Neural cell (in vitro differentiated cells): ENCODE results near the gene MYLK. TPM values are rescaled to one million over a fixed set of nuclear protein-coding genes. Genes with fewer than 3 reads are reported as not detected.

ENCODE experiments used
- H2AFZ ChIP-seq: fragments of 200-600, 300-800 bp; sonication (generic), shearing (Covaris generic); 2 replicates; pipeline ENCODE4 v1.6.0; 2014; ENCODE audit warnings: low read depth, mild to moderate bottlenecking, antibody characterized with exemption, low read length, moderate library complexity
- H3F3A ChIP-seq: fragments of 200-600 bp; shearing (Covaris generic); 2 replicates; pipeline ENCODE4 v1.6.1; 2016; ENCODE audit warnings: mild to moderate bottlenecking, moderate library complexity, mixed read lengths, antibody characterized with exemption, low read length; ENCODE audit not compliant: insufficient read depth, poor library complexity, severe bottlenecking
- H3K27ac ChIP-seq: fragments of 200-600, 300-800 bp; sonication (generic), shearing (Covaris generic); 2 replicates; pipeline ENCODE4 v1.5.1; 2014; ENCODE audit warnings: mild to moderate bottlenecking, low read length, moderate library complexity
- H3K27me3 ChIP-seq: fragments of 300-800, 200-600 bp; sonication (generic), shearing (Covaris generic); 2 replicates; pipeline ENCODE4 v1.6.0; 2014; ENCODE audit warnings: mild to moderate bottlenecking, low read depth, low read length, moderate library complexity; ENCODE audit not compliant: insufficient read depth
- H3K36me3 ChIP-seq: fragments of 300-800, 200-600 bp; sonication (generic), shearing (Covaris generic); 2 replicates; pipeline ENCODE4 v1.5.1; 2014; ENCODE audit warnings: mild to moderate bottlenecking, antibody characterized with exemption, low read length, moderate library complexity; ENCODE audit not compliant: insufficient read depth
- H3K4me2 ChIP-seq: fragments of 300-800, 200-600 bp; sonication (generic), shearing (Covaris generic); 2 replicates; pipeline ENCODE4 v1.6.0; 2014; ENCODE audit warnings: mild to moderate bottlenecking, low read length
- H3K4me3 ChIP-seq: fragments of 300-800, 200-600 bp; sonication (generic), shearing (Covaris generic); 2 replicates; pipeline ENCODE4 v1.5.1; 2014; ENCODE audit warnings: mild to moderate bottlenecking, low read length, moderate library complexity
- H3K79me2 ChIP-seq: fragments of 200-600 bp; shearing (Covaris generic); replicated peaks from 2 replicates; pipeline ENCODE4 v1.6.0; 2014; ENCODE audit warnings: mild to moderate bottlenecking, low read length, moderate library complexity; ENCODE audit not compliant: insufficient read depth
- H3K9ac ChIP-seq: fragments of 300-800, 200-600 bp; sonication (generic), shearing (Covaris generic); 2 replicates; pipeline ENCODE4 v1.6.1; 2016; ENCODE audit warnings: mild to moderate bottlenecking, low read length, mixed read lengths
- H3K9me2 ChIP-seq: fragments of 200-600 bp; shearing (Covaris generic); 2 replicates; pipeline ENCODE4 v1.6.1; 2016; ENCODE audit warnings: mild to moderate bottlenecking, low read length, mixed read lengths; ENCODE audit not compliant: insufficient read depth
- H3K9me3 ChIP-seq: fragments of 200-600, 300-800 bp; sonication (generic), shearing (Covaris generic); 2 replicates; pipeline ENCODE4 v1.6.1; 2016; ENCODE audit warnings: mild to moderate bottlenecking, mixed run types, low read length, moderate library complexity, mixed read lengths
- H4K20me1 ChIP-seq: fragments of 200-600 bp; shearing (Covaris generic); 2 replicates; pipeline ENCODE4 v1.6.1; 2016; ENCODE audit warnings: mild to moderate bottlenecking, mixed run types; ENCODE audit not compliant: insufficient read depth
- EP300 ChIP-seq: fragments of 450-650 bp; conservative IDR thresholded peaks from 2 replicates; pipeline ENCODE4 v1.6.1; 2014; ENCODE audit warnings: antibody characterized with exemption, mild to moderate bottlenecking, moderate library complexity; ENCODE audit not compliant: poor library complexity, severe bottlenecking
- EZH2 ChIP-seq: fragments of 200-600, 300-800 bp; shearing (Covaris generic), sonication (generic); IDR thresholded peaks from 2 replicates; pipeline ENCODE4 v1.6.1; 2014; ENCODE audit warnings: antibody characterized with exemption, low read length, borderline replicate concordance, mild to moderate bottlenecking; ENCODE audit not compliant: insufficient read depth, poor library complexity, severe bottlenecking
- MXI1 ChIP-seq: fragments of 450-650 bp; conservative IDR thresholded peaks from 2 replicates; pipeline ENCODE4 v1.6.1; 2014; ENCODE audit warnings: antibody characterized with exemption, mild to moderate bottlenecking; ENCODE audit not compliant: poor library complexity, severe bottlenecking
- POLR2AphosphoS5 ChIP-seq: IDR thresholded peaks from 2 replicates; pipeline ENCODE4 v1.6.1; 2012
- RAD21 ChIP-seq: fragments of 450-650 bp; conservative IDR thresholded peaks from 2 replicates; pipeline ENCODE4 v1.6.1; 2014; ENCODE audit warnings: antibody characterized with exemption, mild to moderate bottlenecking, moderate library complexity
- REST ChIP-seq: IDR thresholded peaks from 2 replicates; pipeline ENCODE4 v1.6.1; 2012; ENCODE audit warnings: borderline replicate concordance
- SMC3 ChIP-seq: fragments of 450-650 bp; conservative IDR thresholded peaks from 2 replicates; pipeline ENCODE4 v1.6.1; 2014; ENCODE audit warnings: antibody characterized with exemption, mild to moderate bottlenecking, moderate library complexity; ENCODE audit not compliant: poor library complexity
- TAF1 ChIP-seq: IDR thresholded peaks from 2 replicates; pipeline ENCODE4 v1.6.1; 2012; ENCODE audit warnings: low read depth
- polyA plus RNA-seq: library from polyadenylated mRNA; depleted of rRNA; stranded (reverse); fragments of >200 nt; gene quantifications from 2 replicates; pipeline ENCODE4 v1.2.3, GENCODE V29; 2014
- TF ChIP-seq, protein P1 (sequence below): fragments of 450-650 bp; IDR thresholded peaks from 2 replicates; pipeline ENCODE4 v1.5.1; 2014; ENCODE audit warnings: antibody characterized with exemption, mild to moderate bottlenecking, moderate library complexity; ENCODE audit not compliant: poor library complexity, severe bottlenecking

Gene MYLK
- polyA plus RNA-seq, 1 donor from 2014 or later: 0.43 TPM

DNA sequence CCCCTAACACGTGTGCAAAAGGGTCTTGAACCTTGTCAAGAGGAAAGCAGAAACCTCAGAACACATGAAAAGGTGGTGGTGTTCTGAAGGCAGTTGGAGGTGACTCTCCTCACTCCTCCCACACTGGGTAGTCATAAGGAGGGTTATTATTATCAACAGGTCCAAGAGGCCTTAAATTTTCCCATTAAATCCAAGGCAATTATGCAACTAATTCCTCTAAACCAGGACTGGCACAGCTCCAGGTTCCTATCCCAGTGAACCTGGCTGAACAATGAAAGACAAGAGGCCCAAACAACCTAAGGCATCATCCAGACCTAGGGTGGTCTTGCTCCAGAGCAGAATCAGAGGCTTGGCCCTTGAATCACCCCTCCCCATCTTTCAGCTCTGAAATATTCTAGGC, 15.0 kb downstream of the MYLK start:
- Histone ChIP-seq H3K4me3 (no peak overlapping the region), H3K9ac (no peak overlapping the region), H3K9me3 (no peaks in the 10 kb centered on the region), H3K36me3 (no peaks in the 10 kb centered on the region), H3K27ac (no peak overlapping the region), H4K20me1 (no peaks in the 10 kb centered on the region), H3K27me3 (no peaks in the 10 kb centered on the region), H2AFZ (no peak overlapping the region), H3F3A (no peaks in the 10 kb centered on the region), H3K4me2 (no peak overlapping the region), H3K9me2 (no peaks in the 10 kb centered on the region), H3K79me2 (no peaks in the 10 kb centered on the region)
- TF ChIP-seq TAF1 (no peak), REST (no peak), EP300 (no peak), MXI1 (no peak), EZH2 (no peak), POLR2AphosphoS5 (no peak), SMC3 (no peak), RAD21 (no peak)
- TF ChIP-seq, protein P1, sequence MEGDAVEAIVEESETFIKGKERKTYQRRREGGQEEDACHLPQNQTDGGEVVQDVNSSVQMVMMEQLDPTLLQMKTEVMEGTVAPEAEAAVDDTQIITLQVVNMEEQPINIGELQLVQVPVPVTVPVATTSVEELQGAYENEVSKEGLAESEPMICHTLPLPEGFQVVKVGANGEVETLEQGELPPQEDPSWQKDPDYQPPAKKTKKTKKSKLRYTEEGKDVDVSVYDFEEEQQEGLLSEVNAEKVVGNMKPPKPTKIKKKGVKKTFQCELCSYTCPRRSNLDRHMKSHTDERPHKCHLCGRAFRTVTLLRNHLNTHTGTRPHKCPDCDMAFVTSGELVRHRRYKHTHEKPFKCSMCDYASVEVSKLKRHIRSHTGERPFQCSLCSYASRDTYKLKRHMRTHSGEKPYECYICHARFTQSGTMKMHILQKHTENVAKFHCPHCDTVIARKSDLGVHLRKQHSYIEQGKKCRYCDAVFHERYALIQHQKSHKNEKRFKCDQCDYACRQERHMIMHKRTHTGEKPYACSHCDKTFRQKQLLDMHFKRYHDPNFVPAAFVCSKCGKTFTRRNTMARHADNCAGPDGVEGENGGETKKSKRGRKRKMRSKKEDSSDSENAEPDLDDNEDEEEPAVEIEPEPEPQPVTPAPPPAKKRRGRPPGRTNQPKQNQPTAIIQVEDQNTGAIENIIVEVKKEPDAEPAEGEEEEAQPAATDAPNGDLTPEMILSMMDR: no peak

DNA sequence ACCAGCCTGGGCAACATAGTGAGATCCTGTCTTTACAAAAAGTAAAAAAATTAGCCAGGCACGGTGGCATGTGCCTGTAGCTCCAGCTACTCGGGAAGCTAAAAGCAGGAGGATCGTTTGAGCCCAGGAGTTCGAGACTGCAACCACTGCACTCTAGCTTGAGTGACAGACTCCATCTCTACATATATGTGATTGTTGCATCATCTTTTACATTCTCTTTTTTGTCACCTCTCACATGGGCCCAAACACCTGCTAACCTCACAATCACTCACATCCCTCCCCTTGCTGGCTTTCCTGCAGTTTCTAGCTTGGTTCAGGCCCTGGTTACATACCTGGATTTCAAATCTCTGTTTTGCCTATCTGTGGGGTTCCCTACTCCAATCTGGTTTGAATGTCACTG, 19.4 kb downstream of the MYLK start:
- no peak overlapping the region for H3K27ac ChIP-seq
- H3K79me2 ChIP-seq: no peaks in the 10 kb centered on the region
- no peak for TF ChIP-seq REST
- TF ChIP-seq TAF1: no peak
- TF ChIP-seq EZH2: no peak
- no peak for TF ChIP-seq EP300
- no peak for TF ChIP-seq MXI1
- TF ChIP-seq RAD21: no peak
- TF ChIP-seq SMC3: no peak
- TF ChIP-seq POLR2AphosphoS5: no peak
- TF ChIP-seq, protein P1: no peak
- no peaks in the 10 kb centered on the region for H3K36me3 ChIP-seq
- H3K4me2 ChIP-seq: no peak overlapping the region
- H3F3A ChIP-seq: no peaks in the 10 kb centered on the region
- H3K4me3 ChIP-seq: no peak overlapping the region
- H4K20me1 ChIP-seq: no peaks in the 10 kb centered on the region
- H3K9me3 ChIP-seq: no peaks in the 10 kb centered on the region
- no peak overlapping the region for H2AFZ ChIP-seq
- H3K9me2 ChIP-seq: no peaks in the 10 kb centered on the region
- H3K9ac ChIP-seq: no peak overlapping the region
- no peaks in the 10 kb centered on the region for H3K27me3 ChIP-seq
